ENCODE results near the gene HLA-DQB2.

The HLA-DQB2 gene

GRCh38 chr6:32742374-32742773 lies 21.0 kb downstream of the HLA-DQB2 start:
- DNase-seq: peak in 1 of 2 experiments; percentile 19

GRCh38 chr6:32741031-32741960 lies 22.0 kb downstream of the HLA-DQB2 start, which contains the start of gene HLA-DQA2:
TSS of gene HLA-DQA2 (plus strand) at chr6:32741391. CDS start at chr6:32741444, 53 bp downstream.
- no peak for DNase-seq

DNA sequence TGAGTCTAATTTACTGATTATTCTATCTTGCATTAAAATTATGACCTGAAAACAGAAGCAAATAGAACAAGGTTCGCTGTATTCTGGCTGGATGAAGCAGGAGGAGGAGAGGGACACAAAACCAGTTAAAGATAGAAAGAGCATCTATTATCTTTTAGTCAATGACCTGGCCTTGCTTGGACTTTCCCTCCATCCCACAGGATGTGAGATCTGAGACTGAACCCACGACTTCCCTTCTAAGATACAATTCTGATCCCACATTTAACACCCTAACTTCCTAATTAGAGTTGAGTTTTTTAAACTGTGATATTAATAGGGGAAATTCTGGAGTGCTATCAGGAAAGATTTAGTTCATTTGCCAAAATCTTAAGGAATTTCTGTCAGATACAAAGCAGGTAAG lies 25.2 kb downstream of the HLA-DQB2 start:
- no peak for DNase-seq

GRCh38 chr6:32718879-32719278 lies 44.5 kb downstream of the HLA-DQB2 start:
- DNase-seq: no peak

DNA sequence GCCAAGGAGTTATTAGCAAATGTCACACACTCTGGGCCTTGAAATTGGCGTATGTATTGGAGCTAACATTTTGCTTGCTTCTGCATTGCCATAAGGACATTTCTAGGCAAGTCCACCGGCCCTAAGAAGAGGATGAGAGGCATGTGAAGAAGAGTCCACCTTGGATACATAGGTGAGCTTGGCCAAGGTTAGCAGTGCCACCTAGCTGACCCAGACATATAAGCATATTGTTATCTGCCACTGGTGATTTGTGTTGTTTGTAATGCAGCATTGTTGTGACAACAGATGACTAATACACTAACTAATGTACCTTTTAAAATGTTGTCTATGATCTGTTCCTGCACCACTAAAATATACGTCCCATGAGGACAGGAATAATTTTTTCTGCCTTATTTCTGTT lies 46.9 kb downstream of the HLA-DQB2 start:
- DNase-seq: no peak

DNA sequence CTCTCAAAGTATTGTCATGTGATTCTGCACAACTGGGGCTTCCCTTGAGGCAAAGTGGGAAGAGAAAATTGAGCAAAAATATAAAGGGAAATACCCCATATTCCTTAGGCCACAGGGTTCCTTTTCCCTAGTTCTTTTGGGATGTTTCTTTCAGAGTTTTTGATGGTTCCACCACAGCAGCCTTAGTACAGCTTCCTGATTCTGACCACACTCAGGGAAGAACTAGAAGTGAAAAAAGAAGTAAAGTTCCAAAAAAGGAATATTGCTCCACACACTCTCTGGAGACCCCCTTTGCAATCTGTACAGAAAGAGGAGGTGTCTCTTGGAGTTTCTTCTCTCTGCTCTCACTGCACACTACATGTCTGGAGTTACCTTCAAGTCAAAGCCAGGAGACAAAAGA lies 50.1 kb downstream of the HLA-DQB2 start:
- DNase-seq: no peak

DNA sequence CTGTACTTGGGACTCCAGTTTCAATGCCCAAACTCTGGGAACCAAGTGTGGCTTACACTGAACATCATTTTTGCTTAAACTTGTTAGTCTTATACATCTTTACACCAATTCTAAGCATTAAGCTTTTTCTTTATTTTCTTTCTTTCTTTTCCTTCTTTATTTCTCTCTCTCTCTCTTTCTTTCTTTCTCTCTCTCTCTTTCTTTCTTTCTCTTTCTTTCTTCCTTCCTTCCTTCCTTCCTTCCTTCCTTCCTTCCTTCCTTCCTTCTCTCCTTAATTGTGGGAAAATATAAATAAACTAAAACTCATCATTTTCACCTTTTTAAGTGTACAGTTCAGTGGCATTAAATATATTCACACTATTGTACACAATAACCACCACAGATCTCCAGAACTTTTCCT lies 53.7 kb downstream of the HLA-DQB2 start:
- no peak for DNase-seq

Data from AML-193 (cell line).